GM12874 (cell line): Measurements from ENCODE around the gene ZW10.

Source experiments
- TF ChIP-seq, protein P1 (sequence below): IDR thresholded peaks from 2 replicates; pipeline ENCODE4 v1.5.1; 2011; ENCODE audit warnings: low read depth, mild to moderate bottlenecking, control low read depth, low read length, moderate library complexity; ENCODE audit not compliant: insufficient read depth

Gene ZW10

DNA sequence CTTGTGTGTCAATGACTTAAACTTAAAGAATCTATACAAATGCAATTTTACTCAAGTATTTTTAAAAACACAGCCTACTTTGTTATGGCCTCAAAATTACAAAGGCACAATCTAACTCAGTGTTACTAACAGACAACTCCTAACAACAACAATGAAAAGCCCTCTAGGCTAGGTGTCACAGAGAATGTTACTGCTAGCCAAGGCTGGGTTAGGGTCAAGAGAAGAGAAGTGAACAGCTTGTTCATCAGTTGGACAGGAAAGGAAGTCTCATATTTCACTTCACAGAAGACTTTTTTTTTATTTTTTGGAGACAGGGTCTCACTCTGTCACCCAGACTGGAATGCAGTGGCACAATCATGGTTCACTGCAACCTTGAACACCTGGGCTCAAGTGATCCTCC is 32.1 kb upstream of the ZW10 start:
- TF ChIP-seq, protein P1, sequence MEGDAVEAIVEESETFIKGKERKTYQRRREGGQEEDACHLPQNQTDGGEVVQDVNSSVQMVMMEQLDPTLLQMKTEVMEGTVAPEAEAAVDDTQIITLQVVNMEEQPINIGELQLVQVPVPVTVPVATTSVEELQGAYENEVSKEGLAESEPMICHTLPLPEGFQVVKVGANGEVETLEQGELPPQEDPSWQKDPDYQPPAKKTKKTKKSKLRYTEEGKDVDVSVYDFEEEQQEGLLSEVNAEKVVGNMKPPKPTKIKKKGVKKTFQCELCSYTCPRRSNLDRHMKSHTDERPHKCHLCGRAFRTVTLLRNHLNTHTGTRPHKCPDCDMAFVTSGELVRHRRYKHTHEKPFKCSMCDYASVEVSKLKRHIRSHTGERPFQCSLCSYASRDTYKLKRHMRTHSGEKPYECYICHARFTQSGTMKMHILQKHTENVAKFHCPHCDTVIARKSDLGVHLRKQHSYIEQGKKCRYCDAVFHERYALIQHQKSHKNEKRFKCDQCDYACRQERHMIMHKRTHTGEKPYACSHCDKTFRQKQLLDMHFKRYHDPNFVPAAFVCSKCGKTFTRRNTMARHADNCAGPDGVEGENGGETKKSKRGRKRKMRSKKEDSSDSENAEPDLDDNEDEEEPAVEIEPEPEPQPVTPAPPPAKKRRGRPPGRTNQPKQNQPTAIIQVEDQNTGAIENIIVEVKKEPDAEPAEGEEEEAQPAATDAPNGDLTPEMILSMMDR = no peak

DNA sequence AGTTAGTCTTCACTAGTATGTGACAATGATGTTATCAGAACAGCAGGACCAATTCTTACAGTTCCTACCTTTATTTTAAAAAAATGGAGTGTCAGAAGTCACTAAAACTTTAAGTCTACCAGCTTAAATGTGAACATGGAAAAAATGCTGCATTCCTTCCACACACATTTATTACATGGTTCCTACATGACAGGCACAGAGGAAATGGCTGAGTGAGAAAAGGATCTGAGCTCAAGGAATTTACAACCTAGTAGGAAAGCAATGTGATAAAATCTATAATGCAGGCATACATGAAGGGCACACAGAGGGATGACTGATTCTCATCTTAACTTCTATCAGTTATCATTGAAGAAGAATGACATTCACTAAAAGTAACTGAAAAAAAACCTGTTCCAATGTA is 29.1 kb upstream of the ZW10 start:
- TF ChIP-seq, protein P1 = no peak

DNA sequence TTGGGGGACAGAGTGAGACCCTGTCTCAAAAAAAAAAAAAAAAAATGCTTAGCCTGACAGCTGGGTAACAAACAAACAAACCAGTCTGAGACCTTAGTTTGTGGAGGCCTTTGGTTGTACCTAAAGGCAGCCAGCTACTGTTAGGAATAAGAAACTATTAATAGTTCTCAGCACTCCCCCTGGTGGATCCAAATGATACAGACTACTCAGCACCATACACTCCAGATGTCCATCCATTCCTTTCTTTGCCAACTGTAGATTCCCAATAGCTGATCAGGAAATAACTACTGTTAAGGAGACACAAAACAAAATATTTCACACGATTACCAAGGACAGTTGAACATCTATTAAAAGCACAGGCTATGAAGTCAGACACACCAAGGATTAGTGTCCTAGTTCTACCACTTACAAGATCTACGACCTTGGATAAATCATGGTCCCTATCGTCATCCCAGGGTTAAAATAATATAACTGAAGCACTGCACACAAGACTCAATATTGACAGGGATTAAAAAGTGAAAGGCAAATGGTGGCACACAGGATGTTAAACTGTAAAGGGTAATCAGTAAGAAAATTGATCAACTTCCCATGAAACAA is 23.3 kb upstream of the ZW10 start:
- TF ChIP-seq, protein P1 = peak; percentile 60

DNA sequence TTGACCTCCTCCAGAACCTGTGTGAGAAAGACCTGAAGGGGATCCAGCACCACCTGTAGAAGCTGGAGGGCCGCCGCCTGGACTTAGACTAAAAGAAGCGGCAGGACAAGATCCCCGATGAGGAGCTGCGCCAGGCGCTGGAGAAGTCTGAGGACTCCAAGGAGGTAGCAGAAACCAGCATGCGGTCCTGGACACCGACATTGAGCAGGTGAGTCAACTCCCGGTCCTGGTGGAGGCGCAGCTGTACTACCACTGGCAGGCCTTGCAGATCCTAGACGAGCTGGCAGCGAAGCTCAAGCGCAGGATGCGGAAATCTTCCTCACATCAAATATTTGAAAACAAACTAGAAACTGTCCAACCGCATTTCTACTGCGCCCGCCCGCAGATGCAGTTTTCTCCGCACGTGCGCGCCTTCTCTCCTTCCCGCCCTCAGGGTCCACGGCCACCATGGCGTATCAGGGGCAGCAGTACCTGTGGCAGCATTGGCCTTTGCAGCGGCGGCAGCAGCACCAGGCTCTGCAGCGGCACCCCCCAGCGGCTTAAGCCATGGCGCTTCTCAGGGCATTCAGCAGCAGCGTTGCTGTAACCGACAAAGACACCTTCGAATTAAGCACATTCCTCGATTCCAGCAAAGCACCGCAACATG is 16.3 kb upstream of the ZW10 start:
- TF ChIP-seq, protein P1 = no peak

DNA sequence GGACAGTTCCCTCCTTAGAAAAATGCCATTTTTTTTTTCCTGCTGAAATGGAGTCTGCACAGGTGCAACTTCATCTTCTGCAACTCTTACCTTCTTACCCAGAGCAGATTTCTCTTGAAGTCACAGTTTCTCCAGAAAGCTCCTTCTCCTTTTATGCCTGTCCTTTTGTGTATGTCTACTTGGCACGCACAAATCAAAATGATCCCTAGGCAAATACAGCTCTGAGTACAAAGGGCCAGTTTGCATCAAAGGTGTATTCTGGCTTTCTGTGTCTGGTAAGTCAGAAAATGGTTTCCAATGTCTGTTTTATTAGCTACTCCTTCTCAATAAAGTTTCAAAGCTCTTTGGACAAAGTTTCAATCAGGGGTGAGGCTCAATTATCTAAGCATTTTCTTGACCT is 8.6 kb upstream of the ZW10 start:
- TF ChIP-seq, protein P1 = no peak

DNA sequence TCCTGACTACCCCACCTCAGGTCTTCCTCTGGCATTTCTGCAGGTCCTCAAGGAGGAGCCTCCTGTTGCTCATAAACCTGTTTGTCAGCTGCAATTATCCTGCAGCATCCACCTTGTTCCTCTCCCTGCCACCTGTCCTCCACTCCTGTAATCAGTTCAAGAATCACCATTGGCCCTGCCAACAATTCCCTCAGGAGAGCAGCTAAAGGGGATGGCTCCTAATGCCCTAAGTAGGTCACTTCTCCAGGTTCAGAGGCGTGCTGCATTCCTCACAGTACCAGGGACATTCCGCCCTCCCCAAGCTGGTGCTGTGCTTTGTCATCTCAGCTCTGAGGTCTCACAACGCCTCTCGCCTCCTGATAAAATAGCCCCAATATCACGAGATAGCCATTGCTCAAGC is 8.2 kb upstream of the ZW10 start:
- TF ChIP-seq, protein P1 = no peak

DNA sequence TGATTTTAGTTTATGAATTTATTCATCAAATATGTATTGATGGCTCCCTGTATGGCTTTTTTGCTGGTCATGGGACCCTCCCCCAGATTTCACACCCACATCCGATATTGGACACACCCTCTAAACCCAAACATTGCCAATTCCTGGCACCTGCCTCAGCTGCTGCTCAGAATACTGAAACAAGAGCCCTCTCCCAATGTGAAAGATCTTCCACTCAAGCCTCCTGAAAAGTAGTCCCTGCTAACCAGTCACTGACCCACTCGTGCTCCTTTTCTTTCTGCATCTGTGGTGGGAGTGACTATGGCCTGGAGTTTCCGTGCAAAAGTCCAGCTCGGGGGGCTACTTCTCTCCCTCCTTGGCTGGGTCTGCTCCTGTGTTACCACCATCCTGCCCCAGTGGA is 6.0 kb upstream of the ZW10 start, which contains the start of gene CLDN25:
Gene CLDN25 (plus strand): TSS at position 301 of the 400 bp plus-strand sequence. CDS start 0 bp downstream, at position 301.
- TF ChIP-seq, protein P1 = no peak
